HG03025 (cell line): ENCODE results near the gene KIF6.

Experiments used
- ATAC-seq: cut with Tn5 transposase; IDR thresholded peaks from one replicate; pipeline ENCODE4 v1.9.1; 2021; ENCODE audit warnings: mild to moderate bottlenecking, moderate library complexity; ENCODE audit not compliant: unreplicated experiment, low FRiP score

KIF6 gene

GRCh38 chr6:39333644-39334438, 391.4 kb downstream of the KIF6 start:
- no peak for ATAC-seq

GRCh38 chr6:39330476-39330875, 394.7 kb downstream of the KIF6 start:
- ATAC-seq: peak; percentile 7

DNA sequence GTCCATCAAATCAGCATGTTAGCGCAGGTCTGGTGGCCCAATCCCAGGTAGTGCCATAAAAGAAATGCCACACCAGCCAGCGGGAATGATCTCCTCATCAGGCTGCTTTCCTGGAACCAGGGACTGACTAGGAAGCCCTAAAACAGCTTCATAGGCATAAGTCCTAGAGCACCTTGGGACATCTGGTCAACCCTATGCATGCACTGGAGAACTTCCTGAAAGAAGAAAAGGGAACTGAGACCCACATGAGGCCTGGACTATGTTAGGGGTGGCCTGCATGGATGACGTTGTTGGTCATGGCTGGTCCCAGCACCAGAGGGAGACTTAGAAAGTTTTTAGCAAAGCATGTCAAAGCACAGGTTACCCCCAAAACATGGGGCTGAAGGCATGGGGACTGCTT, 395.2 kb downstream of the KIF6 start:
- peak; percentile 83 for ATAC-seq

DNA sequence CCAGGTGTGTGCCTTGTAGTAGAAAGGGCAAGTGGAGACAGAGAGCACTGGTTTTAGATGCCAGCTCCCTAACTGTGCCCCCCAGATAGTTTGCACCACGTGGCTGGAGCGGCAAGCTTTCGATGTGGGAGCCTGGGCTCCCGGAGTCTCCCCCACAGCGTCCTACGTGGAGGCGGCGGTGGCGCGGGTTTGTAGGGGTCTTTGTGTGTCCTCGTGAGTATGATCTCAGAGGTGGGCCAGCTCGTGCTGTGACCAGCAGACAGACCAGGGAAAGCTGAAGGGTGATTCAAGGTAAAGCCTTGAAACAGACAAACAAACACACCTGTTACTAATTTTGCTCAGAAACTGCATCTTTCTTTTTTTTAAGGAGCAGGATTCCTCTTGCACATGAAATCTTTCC, 397.1 kb downstream of the KIF6 start:
- no peak for ATAC-seq

DNA sequence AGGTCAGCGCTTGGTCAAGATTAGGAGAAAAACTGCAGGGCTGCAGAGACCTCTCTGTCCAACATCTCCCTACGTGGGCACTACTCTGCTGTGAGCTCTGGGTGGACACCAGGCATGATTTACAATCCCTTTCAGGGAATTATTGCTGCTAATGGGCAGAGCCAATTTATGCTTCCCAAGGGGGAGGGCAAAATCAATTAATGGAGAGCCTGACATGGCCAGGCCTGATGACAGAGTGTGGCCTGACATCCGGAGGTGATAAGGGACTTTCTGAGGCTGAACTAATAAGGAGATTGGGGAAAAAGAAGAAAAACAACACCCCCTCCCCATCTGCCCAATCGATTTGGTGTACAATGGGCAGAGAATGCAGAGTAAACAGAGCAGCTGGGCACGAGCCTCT, 397.7 kb downstream of the KIF6 start:
- ATAC-seq: no peak

DNA sequence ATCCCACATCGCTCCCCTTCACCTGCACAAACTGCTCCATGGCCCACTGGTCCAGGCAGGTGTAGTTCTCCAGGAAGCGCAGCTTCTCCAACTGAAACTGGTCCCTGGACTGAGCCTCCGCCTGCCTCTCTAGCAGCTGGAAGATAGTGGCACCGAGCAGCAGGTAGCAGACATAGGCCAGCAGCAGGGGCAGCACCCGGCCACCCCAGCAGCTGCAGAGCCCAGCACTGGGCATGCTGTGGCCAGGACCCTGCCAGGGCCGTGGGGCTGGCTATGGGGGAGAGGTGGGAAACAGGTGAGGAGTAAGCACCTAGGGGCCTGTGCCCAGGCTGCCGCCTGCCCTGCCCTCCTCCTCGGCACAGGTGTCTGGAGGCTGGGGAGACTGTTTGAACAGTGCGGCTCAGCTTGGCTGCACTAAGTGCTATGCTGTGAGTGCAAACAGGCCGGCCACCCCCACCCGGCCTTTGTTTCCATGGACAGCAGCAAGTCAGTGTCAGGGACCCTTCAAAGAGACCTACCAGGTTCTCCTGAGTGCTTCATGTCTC, 402.8 kb downstream of the KIF6 start, which contains the start of gene KCNK16:
KCNK16 (minus strand) TSS at position 397 of the 545 bp plus-strand sequence; CDS start at position 235, 162 bp downstream.
- no peak for ATAC-seq

DNA sequence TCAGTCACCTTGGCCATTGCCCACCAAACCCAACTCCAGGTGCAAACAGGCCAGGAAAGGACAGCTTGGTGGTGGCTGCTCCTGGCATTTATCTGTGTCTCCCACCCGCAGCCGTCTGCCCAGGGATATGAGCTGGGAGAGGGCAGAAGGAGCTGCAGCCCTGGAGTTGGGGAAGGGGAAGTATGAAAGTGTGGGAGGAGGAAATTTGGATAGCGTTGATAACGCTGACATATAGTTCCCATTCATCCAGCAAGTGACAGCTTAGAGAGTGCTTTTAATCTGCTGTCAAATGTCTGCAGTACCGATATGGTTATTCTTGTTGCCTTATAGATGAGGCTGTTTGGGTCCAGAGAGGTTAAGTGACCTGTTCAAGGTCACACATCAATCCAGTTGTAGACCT, 403.4 kb downstream of the KIF6 start:
- no peak for ATAC-seq

DNA sequence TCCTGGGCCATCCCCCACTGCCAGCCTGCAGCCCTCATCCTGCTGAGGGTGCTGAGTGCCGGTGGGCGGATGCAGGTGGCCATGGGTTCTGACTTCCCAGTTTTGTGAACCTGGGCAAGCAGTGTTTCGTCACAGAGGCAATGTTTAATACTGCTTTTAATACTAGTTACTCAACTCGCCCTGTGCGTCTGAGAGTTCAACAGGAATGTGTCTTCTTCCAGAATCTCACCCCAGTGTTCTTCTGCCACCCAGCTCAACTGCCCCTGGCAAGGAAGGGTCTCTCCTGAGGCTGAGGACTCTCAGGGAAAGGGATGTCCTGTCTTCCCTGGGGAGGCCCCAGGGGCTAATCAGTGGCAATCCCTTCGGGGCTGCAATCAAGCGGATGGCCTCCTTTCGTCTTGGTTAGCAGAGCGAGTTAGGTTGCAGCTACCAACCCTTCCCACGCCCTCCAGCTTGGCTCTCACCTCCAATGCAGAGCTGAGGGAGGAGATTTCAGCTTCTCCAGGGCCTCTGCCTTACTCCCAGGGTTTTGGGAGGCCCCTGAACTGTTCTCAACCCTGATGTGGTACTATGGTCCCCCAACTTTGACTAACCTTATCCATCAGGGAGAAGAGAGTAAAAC, 404.7 kb downstream of the KIF6 start:
- no peak for ATAC-seq

DNA sequence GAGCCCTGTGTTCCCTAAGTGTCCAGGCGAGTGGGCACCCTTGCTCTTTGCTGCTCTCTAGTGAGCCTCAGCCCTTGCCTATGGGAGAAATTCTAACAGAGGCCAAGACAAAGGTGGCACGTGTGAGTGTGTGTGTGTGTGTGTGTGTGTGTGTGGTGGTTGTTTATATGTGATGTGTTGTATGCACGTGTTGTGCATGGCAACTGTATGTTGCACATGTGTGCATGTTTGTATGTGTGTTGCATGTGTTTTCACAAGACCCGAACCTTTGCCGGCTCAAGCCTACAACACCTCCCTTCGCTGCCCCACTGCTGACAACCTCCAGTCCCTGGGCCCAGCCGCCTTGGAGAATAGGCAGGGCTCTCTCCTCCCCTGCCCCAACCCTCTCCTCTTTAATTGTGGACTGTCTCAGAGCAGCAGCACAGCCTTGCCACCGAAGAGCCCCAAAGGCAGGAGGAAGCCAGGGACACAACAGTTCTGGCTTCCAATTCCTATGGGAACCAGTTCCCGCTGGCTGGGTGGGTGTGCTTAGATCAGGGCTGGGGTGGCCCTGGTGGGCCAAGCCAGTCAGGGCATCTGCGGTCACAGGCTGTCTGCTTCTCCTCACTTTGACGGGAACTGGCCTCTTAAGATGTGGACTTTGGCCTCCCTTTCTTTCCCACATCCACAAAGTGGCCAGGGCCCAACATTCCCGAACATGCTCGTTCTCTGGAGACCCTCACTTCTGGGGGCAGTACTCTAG, 405.4 kb downstream of the KIF6 start:
- no peak for ATAC-seq

GRCh38 chr6:39317256-39317655, 408.0 kb downstream of the KIF6 start:
- no peak for ATAC-seq

DNA sequence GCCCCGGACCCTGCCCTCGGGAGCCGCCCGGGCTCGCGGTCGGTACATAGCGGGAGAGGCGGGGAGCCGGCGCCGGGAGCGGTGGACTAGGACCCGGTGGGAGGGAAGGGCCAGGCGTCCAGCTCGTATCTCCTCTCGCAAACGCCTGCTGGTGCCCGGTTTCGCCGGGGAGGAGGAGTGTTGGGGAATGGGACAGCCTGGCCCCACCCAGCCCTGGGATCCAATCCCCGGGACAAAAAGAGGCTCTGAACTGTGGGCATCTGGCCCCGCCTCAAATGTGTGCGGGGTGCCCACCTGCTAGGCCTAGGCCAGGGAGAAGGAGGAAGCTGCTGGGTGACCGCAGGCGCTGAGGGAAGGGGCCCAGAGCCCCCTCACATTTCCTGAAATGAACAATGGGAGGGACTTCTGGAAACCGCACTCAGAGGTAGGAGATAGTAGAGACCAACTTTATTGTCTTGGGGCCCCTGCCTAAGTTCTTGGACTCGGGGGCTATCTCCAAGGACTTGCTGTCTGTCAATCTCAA, 410.9 kb downstream of the KIF6 start, which contains the start of gene KCNK17:
KCNK17 (minus strand) TSS at position 147 of the 523 bp plus-strand sequence; CDS start at position 48, 99 bp downstream.
- no peak for ATAC-seq

DNA sequence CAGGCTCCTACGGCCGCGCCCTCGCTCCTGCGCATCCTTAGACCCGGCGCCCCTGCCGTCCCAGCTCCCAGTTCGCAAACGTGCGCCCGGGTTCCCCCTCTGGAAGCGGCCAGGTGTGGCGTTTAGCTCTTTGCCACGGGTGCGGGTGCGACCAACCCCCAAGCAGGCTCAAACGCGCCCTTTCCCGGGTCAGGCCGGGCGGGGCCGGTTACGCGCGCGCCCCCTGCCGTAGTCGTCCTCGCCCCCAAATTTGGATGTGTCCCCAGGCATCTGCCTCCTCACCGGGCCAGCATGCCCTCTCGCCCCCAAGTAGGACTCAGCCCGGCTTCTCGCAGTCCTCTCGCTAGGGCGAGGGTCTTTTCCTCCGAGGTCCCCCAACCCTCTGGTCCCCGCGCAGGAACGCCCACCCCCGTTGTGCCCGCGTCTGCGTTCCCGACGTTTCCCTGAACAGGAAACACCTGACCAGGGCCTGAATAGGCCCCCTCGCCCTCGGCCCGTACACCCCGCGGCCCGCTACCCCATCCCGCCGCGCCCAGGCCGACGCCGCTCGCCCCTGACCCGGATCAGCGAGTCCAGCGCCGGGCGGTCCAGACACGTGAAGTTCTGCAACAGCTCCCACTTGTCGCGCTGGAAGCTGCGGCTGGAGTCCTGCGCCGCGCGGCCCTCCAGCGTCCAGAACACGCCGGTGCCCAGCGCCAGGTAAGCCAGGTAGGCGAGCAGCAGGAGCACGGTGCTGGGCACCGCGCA, 411.5 kb downstream of the KIF6 start:
- ATAC-seq: no peak

DNA sequence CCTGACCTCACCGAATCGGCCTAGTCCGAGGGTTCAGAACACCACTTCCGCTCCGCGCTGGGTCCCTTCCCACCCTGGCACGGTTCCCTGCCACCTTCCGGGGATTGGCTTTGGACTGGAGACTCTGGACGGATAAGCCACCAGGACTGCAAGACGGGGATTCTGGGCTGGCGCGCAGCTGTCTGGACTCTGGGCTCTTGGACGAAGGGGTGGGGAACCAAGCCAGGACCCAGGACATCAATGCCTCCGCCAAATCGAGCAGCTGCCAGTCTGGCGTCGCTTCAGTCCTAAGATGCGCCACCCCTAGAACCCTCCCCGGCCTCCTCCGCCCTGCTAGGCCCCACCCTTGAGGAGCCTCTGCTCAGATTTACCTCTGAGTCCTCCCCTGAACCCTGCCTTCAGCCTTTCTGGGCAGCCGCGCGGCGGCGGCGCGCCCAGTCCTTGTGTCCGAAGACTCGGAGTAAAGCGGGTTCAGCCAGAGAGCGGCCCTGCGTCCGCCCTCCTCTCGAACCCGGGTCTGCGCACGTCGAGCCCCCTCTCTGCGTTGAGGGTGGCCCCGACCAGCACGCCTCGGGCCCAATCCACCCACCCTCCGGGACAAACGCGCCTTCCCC, 412.2 kb downstream of the KIF6 start:
- ATAC-seq: no peak

- no peak for ATAC-seq
Measured at GRCh38 chr6:39310542-39310941, 414.7 kb downstream of the KIF6 start.

- no peak for ATAC-seq
Measured at GRCh38 chr6:39309942-39310531, 415.2 kb downstream of the KIF6 start.

- no peak for ATAC-seq
Measured at GRCh38 chr6:39307462-39307861, 417.7 kb downstream of the KIF6 start.

DNA sequence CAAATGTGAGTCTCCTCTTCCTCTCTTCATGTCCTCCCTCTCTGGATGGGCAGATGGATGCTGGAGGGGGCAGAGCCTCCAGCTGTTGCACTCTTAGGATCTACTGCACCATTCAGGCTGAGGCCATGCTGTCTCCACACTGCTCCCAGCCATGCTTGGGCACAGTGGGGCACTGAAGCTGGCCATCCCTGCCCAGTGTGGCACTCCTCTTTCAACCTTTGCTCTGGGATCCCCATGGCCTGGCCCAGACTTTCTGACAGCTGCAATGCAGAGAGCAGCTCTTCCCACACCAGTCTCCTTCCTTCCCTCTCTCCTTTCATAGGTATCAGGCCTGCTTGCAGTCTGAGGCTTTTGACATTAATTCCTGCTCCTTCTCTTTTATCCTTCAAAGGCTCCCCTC, 420.3 kb downstream of the KIF6 start:
- no peak for ATAC-seq

- ATAC-seq: peak; percentile 10
Measured at GRCh38 chr6:39303425-39304153, 421.6 kb downstream of the KIF6 start.
